GM19023 (cell line): ENCODE data around the gene IFT80.
"Not testable (repeated sequence)": the region's sequence is repeated elsewhere in the genome, so short reads cannot be mapped to it uniquely, and the experiment has no call there.

Experiments used
- ATAC-seq: cut with Tn5 transposase; IDR thresholded peaks from one replicate; pipeline ENCODE4 v1.9.1; 2021; ENCODE audit warnings: mild to moderate bottlenecking, moderate library complexity; ENCODE audit not compliant: unreplicated experiment

Gene IFT80

DNA sequence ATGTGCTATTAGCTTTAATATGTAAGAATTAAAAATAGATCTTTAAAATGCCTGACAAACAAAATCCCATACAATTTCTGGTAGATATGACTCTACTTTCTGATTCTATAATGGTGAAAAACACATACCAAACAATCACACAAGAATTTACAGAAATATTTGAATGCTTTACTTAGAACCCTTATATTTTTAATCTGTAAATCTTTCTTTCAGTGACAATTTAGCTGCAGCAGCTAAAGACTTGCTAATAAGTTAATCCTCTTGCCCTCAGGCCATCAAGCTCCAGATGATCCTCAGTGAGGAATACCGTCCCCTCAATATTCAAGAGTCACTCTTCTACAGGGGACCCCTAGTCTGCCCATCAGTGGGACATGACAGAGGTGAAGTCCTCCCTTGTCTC, 118.2 kb downstream of the IFT80 start:
- no peak for ATAC-seq

DNA sequence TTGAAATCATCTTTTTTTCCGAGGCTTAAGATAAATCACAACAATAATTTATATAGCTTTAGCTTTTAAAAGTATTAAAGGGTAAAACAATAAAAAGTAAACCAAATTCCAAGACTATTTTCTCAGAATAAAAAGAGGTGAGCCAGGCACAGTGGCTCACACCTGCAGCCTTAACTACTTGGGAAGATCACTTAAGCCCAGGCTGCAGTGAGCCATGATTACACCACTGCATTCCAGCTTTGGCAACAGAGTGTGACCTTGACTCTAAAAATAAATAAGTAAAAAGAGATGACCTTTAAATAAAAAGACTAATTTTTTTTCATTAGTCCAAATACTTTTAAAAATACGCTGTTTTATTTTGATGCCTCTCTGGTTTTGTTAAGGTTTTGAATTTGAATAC, 119.4 kb downstream of the IFT80 start:
- no peak for ATAC-seq

DNA sequence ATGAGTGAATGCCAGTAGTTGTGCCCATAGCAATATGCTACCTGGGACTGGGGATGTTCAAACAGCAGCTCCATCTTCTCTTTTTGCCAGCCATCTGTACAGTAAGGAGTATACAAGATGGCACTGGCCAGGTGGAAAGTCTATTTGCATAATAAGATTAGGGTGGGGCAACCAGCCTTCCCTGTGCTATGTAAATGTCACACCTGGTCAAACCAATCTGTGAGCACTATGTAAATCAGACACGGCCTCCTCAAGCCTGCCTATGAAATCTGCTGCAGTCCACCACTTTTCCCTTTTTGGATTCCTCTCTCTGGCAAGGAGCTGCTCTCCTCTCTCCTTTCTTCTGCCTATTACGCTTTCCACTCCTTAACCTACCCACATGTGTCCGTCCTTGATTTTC, 120.8 kb downstream of the IFT80 start:
- no peak for ATAC-seq

DNA sequence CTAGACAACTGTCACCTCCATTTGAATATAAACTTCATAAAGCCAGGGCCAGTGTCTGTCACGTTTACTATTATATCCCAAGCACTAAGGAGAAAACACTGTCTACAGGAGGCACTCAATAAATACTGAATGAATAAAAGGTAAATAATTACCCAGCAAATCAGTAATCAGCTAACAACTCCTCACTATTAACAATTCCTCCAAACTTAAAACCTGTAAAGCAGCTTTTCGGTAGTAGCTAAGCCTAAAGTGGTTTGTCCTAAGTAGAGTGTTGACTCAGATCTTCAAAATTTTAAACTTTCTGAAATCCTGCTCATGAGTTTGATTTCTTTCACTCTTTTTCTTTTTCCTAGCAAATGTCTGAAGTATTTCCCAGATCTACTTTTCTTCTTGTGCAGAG, 133.9 kb downstream of the IFT80 start:
- ATAC-seq: no peak

DNA sequence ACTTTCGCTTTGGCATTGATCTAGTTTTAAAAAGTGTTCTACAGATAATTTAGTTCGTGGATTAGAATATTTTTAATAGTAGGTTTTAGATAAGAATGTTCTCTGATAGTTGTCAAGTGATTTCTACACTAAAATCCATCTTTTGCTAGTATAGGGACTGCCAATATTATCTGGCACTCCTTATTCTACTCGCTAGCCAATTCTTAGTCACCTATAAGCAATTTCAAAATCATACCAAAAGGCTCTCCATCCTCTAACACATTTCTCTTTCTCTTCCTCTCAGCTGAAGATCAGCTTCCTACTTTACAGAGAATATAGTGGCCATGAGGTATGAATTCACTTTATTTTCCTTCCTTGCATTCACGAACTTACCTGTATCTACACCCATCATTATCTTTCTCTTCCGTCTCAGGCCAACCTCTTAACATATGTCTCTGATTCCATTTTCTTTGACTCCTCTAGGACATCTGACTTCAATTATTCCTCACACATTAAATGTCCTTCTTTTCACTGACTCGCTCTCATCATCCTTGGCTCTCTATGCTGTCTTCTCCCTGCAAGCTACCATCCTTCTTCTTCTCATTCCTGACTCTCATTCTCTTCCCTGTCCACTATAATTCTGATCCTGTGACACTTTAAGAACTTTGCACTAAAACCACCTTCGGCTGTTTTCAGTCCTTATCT, 138.3 kb downstream of the IFT80 start:
- ATAC-seq: no peak

- ATAC-seq: no peak
Measured at GRCh38 chr3:160259589-160259988, 139.4 kb downstream of the IFT80 start.

DNA sequence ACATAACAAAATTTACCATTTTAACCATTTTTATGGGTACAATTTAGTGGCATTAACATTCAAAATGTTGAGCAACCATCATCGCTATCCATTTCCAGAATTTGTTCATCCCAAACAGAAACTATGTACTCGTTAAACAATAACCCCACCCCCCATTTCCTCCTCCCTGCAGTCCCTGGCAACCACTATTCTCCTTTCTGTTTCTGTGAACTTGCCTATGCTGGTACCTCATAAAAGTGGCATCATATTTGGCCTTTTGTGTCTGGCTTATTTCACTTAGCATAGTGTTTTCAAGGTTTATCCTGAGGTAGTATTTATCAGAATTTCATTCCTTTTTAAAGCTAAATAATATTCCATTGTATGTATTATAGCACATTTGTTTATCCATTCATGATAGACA, 141.4 kb downstream of the IFT80 start:
- no peak for ATAC-seq

GRCh38 chr3:160253298-160253697, 145.7 kb downstream of the IFT80 start:
- ATAC-seq: no peak

- no peak for ATAC-seq
Measured at GRCh38 chr3:160247766-160248165, 151.3 kb downstream of the IFT80 start.

DNA sequence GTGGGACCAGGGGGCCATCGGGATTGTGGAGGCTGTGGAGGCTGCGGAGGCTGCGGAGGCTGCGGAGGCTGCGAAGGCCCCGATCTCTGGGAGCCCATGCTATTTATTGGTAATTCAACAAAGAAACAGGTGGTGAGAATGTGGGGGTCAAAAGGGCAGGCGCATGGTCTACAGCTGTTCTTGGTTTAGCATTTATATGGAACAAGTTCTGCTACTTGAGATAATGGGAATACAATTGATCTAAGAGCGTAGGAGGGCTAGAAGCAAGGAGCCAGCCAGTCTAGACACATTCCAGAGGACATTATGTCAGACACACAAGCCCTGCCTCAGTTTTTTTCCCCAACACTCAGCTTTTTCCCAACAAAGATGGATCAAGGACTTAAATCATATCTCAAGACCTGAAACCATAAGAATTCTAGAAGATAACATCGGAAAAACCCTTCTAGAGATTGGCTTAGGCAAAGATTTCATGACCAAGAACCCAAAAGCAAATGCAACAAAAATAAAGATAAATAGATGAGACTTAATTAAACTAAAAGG, 153.7 kb downstream of the IFT80 start:
- ATAC-seq: no peak

- not testable (repeated sequence) for ATAC-seq
Measured at GRCh38 chr3:160240719-160241118, 158.3 kb downstream of the IFT80 start.

- no peak for ATAC-seq
Measured at GRCh38 chr3:160232014-160232413, 167.0 kb downstream of the IFT80 start.

GRCh38 chr3:160227419-160227818, 171.6 kb downstream of the IFT80 start:
- ATAC-seq: no peak

DNA sequence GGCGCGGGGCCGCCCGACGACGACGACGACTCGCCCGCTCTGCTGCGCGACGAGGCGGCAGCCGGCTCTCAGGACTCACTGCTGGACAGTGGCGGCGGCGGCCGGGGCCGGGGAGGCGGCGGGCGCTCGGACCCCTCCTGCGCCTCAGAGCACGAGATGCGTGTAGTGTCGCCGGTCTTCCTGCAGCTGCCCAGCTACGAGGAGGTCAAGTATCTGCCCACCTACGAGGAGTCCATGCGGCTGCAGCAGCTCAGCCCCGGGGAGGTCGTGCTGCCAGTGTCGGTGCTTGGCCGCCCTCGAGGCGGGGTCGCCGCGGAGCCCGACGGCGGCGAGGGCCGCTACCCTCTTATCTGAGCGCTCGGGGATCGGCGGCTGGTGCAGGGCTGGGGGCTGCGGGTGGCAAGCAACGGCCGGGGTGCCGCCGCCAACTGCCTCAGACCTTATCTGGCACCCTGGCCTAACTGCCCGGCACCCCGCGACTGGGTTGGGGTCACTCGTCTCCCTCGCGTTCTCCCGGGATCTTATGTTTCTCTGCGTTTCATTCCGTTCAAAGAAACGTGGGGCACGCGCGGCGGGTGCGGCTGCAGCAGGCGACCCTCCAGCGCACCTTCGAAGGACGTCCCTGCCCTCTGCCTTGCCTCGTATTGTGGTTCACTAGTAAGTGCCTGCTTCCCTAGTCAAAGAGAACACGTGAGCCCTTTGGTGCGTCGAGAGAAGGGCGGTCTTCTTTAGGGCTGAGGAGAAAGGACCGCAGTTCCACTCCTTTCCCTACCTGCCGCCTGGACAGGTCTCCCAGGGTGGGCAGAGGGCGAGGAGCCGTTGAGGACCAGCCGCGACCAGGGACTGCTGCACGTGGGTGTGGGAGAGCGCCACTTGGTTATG, 172.8 kb downstream of the IFT80 start:
- peak; percentile 30 for ATAC-seq

DNA sequence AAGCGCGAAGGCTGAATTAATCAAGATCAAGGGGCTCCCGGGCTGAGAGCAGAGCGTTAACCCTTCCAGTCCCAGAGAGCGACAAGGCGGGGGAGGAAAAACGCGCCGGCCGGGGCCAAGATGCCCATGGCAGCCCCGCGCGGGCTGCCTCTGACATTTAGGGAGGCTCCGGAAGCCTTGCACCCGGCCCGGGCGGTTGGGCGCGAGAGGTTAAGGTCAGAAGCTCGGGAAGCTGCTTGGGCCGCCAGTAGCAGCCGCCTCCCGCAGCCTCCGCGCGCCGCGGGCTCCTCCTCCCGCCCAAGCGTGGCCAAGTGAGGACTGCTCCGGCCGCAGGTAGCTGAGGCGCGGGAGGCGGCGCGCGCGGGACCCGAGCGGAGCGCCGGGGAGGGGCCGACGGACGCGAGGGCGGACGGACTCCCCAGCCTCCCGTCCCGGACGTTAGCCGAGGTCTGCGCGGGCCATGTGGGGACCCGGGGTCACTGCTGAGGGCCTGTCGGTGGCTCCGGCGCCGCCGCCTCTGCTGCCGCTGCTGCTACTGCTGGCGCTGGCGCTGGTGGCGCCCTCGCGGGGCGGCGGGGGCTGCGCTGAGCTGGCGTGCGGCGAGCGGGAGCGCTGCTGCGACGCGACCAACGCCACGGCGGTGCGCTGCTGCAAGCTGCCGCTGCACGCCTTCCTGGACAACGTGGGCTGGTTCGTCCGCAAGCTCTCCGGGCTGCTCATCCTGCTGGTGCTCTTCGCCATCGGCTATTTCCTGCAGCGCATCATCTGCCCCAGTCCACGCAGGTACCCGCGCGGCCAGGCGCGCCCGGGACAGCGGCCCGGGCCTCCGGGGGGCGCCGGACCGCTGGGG, 173.6 kb downstream of the IFT80 start, which contains the start of gene C3orf80:
TSS of gene C3orf80 (plus strand) at position 247 of the 850 bp plus-strand sequence. CDS start at position 461, 214 bp downstream.
- ATAC-seq: peak; percentile 86

GRCh38 chr3:160224811-160225175, 174.2 kb downstream of the IFT80 start:
- ATAC-seq: no peak

DNA sequence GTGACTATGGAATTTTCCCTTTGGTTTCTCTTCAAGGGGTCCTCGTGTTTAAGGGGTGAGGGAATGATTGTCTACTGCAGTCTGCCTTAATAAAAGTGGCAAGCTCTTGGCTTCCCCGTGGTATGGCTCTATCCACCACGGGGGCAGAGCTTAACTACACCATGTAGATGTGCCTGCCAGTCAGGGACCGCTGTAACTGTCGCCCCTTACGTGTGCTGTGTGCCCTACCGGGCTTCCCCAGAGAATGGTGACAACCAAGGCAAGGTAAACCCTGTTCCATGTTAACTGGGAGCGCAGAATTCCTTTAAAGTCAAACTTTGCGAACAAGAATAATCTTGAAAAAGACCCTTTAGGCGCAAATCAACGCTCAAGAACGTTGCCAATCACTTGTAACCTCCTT, 174.8 kb downstream of the IFT80 start:
- no peak for ATAC-seq

- ATAC-seq: no peak
Measured at GRCh38 chr3:160221019-160221418, 178.0 kb downstream of the IFT80 start.

DNA sequence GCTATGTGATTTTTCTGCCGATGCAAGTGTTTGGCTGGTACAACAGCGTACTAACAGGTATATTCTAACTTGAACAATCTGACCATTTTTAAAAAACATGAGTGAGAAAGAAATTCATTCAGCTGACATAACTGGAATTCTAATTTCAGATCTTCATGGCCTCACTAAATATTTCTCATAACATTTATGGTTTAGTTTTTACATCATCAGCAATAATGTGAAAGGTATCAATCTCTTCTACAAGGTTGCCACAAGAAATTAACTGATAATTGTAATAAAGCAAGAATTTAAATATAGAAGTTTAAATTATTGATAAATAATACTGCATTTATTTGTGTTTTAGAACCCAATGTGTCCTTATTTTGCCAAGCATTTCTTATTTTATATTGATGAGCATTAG, 179.0 kb downstream of the IFT80 start:
- ATAC-seq: no peak

DNA sequence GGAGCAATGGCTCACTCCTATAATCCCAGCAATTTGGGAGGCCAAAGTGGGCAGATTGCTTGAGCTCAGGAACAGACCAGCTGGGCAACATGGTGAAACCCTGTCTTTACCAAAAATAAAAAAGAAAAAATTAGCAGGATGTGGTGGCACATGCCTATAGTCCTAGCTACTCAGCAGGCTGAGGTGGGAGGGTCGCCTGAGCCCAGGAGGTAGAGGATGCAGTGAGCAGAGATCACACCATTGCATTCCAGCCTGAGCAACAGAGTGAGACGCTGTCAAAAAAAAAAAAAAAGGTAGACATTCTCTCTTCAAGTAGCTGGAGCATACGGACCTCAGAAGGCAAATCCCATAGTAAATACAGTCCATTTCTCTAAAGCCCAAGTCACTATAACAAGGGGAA, 180.9 kb downstream of the IFT80 start:
- no peak for ATAC-seq

GRCh38 chr3:160217675-160218074, 181.3 kb downstream of the IFT80 start:
- no peak for ATAC-seq
